Measurements from ENCODE around the gene NHLRC4.
"Not testable (repeated sequence)": the region's sequence is repeated elsewhere in the genome, so short reads cannot be mapped to it uniquely, and the experiment has no call there.

Gene NHLRC4

DNA sequence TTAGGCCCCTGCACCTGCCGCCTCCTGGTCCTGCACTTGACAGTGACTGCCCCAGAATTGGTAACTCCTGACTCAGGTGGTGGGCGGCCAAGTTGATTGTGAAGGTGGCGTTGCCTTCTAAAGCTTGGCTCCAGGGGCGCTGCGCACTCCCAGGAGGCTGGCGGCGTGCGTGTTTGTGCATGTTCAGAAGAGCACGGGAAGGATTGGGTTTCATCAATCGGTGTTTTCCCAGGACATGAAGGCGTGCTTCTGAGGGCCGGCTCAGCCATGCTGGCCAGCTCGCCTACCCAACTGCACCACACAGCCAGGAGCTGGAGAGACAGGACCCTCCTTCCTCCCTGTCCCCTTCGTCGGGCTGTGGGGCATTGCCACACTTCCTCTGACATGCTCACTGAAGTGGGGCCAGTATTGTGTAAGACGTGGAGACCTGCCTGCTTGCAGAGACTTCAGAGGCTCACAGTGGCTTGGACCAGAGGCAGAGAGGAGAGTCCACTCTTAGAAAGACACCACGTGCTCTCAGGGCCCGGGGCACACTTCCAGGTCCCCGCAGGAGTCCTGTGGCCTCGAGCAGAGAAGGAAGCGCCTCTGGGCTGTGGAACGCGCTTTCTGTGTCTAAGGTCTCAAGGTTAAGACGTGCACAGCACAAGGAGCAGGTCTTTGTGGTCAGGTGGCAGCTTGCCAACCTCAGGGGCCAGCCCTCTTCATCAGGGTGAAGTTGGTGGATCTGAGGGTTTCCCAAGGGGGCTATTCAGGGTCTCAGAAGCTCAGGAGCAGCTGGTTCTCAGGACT is 25.9 kb downstream of the NHLRC4 start:
- peak overlapping the region; percentile 41 for H3K4me3 ChIP-seq (ENCODE audit: low read depth, low read length)
- no peak for DNase-seq (ENCODE audit: low read depth)
- TF ChIP-seq, protein P1, sequence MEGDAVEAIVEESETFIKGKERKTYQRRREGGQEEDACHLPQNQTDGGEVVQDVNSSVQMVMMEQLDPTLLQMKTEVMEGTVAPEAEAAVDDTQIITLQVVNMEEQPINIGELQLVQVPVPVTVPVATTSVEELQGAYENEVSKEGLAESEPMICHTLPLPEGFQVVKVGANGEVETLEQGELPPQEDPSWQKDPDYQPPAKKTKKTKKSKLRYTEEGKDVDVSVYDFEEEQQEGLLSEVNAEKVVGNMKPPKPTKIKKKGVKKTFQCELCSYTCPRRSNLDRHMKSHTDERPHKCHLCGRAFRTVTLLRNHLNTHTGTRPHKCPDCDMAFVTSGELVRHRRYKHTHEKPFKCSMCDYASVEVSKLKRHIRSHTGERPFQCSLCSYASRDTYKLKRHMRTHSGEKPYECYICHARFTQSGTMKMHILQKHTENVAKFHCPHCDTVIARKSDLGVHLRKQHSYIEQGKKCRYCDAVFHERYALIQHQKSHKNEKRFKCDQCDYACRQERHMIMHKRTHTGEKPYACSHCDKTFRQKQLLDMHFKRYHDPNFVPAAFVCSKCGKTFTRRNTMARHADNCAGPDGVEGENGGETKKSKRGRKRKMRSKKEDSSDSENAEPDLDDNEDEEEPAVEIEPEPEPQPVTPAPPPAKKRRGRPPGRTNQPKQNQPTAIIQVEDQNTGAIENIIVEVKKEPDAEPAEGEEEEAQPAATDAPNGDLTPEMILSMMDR (IDR thresholded peaks at IDR 0.05; ENCODE audit: control insufficient read depth, extremely low read depth, insufficient read depth) = peak; percentile 38

GRCh38 chr16:593406-593805 is 26.6 kb downstream of the NHLRC4 start:
- peak; percentile 94 for DNase-seq (ENCODE audit: low read depth)
- H3K4me3 ChIP-seq (ENCODE audit: low read depth, low read length) = peak overlapping the region; percentile 41
- TF ChIP-seq, protein P1 (IDR thresholded peaks at IDR 0.05; ENCODE audit: control insufficient read depth, extremely low read depth, insufficient read depth) = no peak

GRCh38 chr16:593807-594206 is 27.0 kb downstream of the NHLRC4 start:
- TF ChIP-seq, protein P1 (IDR thresholded peaks at IDR 0.05; ENCODE audit: control insufficient read depth, extremely low read depth, insufficient read depth) = no peak
- no peak overlapping the region; the same call in 1 of the 2 replicates for H3K4me3 ChIP-seq (ENCODE audit: low read depth, low read length)
- no peak for DNase-seq (ENCODE audit: low read depth)

- TF ChIP-seq, protein P1 (IDR thresholded peaks at IDR 0.05; ENCODE audit: control insufficient read depth, extremely low read depth, insufficient read depth) = no peak
- no peak for DNase-seq (ENCODE audit: low read depth)
- no peak overlapping the region for H3K4me3 ChIP-seq (ENCODE audit: low read depth, low read length)
These were observed 28.3 kb downstream of the NHLRC4 start for GRCh38 chr16:595094-595528.

DNA sequence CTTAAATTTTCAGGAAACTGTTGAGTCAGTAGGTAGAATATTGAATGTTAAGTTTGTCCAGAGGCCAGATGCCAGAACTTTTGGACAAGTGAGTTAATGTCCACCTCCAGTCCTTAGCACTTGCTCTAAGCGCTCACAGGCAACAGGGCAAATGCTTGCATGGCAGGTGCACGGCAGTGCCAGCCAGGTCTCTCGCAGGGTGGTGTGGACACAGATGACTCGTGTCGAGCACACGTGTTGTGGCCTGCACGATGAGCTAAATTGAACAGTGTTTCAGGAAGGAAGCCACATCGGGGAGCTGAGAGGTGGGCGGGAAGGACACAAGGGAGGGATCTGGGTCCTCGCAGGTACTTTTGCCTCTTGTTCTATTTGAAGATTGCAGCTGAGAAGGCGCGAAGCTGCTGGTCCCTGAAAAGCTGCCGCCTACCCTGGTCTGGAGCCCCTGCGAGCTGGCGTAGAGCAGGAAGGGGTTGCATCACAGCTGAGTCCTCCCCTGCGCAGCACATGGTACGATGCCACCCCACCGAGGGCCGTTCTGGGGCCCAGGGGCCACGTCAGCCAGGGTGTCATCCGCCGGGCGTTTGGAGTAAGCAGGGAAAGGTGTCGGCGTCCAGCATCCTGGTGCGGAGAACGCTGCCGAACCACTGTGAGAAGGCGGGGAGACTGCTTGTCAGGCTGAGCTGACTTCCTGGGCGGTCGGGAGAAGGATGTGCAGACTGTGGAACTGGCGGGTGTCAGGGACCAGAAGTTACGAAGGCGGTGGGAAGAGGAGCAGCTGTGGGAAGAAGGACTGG is 29.3 kb downstream of the NHLRC4 start:
- H3K4me3 ChIP-seq (ENCODE audit: low read depth, low read length) = no peak overlapping the region
- TF ChIP-seq, protein P1 (IDR thresholded peaks at IDR 0.05; ENCODE audit: control insufficient read depth, extremely low read depth, insufficient read depth) = no peak
- no peak for DNase-seq (ENCODE audit: low read depth)

DNA sequence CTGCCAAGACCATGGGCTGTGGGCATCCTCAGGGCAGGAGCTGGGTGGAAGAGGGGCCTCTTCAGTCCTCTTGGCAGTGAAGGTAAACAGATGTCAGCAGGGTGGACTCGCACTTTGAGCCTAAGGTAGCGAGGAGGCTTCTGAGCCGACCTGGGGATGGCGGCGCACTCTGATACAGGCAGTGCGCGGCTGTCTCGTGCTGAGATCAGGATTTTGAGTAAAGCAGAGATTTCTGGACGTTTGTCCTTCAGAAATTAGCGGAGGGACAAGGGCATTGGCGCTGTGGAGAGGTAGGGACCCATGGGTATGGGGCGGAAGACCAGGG is 29.9 kb downstream of the NHLRC4 start:
- no peak for DNase-seq (ENCODE audit: low read depth)
- TF ChIP-seq, protein P1 (IDR thresholded peaks at IDR 0.05; ENCODE audit: control insufficient read depth, extremely low read depth, insufficient read depth) = no peak

DNA sequence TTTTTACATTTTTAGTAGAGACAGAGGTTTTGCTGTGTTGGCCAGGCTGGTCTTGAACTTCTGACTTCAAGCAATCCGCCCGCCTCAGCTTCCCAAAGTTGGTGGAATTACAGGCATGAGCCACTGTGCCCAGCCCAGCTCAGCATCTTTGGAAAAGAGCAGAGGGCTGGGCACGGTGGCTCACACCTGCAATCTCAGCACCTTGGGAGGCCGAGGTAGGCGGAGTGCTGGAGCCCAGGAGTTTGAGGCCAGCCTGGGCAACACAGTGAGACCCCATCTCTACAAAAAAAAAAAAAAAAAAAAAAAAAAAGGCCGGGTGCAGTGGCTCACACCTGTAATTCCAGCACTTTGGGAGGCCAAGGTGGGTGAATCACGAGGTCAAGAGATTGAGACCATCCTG is 30.9 kb downstream of the NHLRC4 start:
- not testable (repeated sequence) for H3K4me3 ChIP-seq (ENCODE audit: low read depth, low read length); DNase-seq (ENCODE audit: low read depth)

More for the DNA sequence above, 29.9 kb downstream of the NHLRC4 start:
- H3K4me3 ChIP-seq (ENCODE audit: low read depth, low read length) = no peak overlapping the region
